Activated B cell treated with CpG ODN at 0.5 μM for 24 hours (primary cell): Measurements from ENCODE around the gene ZCRB1. TPM values are rescaled to one million over a fixed set of nuclear protein-coding genes. Genes with fewer than 3 reads are reported as not detected.

Experiments
- ATAC-seq: fragments of 200-7000 bp; cut with Tn5 transposase; one replicate; pipeline ENCODE4 v1.10.0; 2021; ENCODE audit warnings: low read depth, mild to moderate bottlenecking, moderate library complexity
- CTCF ChIA-PET: fragments of 350-600 bp; sonication (Branson Sonifier 250); formaldehyde crosslinking; loops from one replicate; lab custom pipeline; 2021; ENCODE audit warnings: antibody characterized with exemption; lab: Charles Lee
- POLR2A ChIA-PET: fragments of 350-600 bp; sonication (Branson Sonifier 250); formaldehyde crosslinking; loops from one replicate; lab custom pipeline; 2021; ENCODE audit warnings: antibody characterized with exemption; lab: Charles Lee
- DNase-seq: peaks from one replicate; pipeline ENCODE4 v3.0.0; 2022
- H3K27ac Mint-ChIP-seq: one replicate; pipeline ENCODE4 v1.8.0; 2020; ENCODE audit warnings: mixed read lengths
- H3K27me3 Mint-ChIP-seq: one replicate; pipeline ENCODE4 v1.8.0; 2021; ENCODE audit warnings: mixed read lengths
- H3K36me3 Mint-ChIP-seq: one replicate; pipeline ENCODE4 v1.8.0; 2021; ENCODE audit warnings: low read depth, mixed read lengths
- H3K4me1 Mint-ChIP-seq: one replicate; pipeline ENCODE4 v1.8.0; 2021; ENCODE audit warnings: mixed read lengths
- H3K4me3 Mint-ChIP-seq: one replicate; pipeline ENCODE4 v1.8.0; 2020; ENCODE audit warnings: mild to moderate bottlenecking, mixed read lengths
- H3K9me3 Mint-ChIP-seq: one replicate; pipeline ENCODE4 v1.8.0; 2020; ENCODE audit warnings: mixed read lengths
- CTCF ChIP-seq: fragments of 200-600 bp; IDR thresholded peaks from one replicate; pipeline ENCODE4 v1.8.0; 2022; ENCODE audit warnings: antibody characterized with exemption, mild to moderate bottlenecking
- intact Hi-C: fragments of 100-400 bp; cut with micrococcal nuclease; formaldehyde crosslinking; loops from one replicate; pipeline ENCODE4 v1.15.1; 2024
- total RNA-seq: library from RNA; stranded (reverse); gene quantifications from 2 replicates; pipeline ENCODE4 v1.2.3, GENCODE V29; 2022

The ZCRB1 gene
- 37.4 and 37.6 TPM in 2 replicates for total RNA-seq

- peak within 1 kb of the TSS; percentile 94 for H3K4me3 Mint-ChIP-seq
- peak; percentile 73 for DNase-seq
- peaks cover 44% of the 10 kb centered on the region for H3K36me3 Mint-ChIP-seq
- ChIA-PET POLR2A (interaction anchor here (1.2 to 1.6 kb wide), 3 partner anchors 88 to 181 kb away, joined by 3 to 6 read pairs (median 3); partner anchors contain the start of gene YAF2), CTCF (no interaction called here)
- intact Hi-C loops, result loop anchor here (1.0 to 5.0 kb wide), 7 partner anchors 21 to 1480 kb away; partner anchors contain the start of genes GXYLT1 and TWF1
- H3K27me3 Mint-ChIP-seq, result no peaks in the 10 kb centered on the region
- TF ChIP-seq CTCF, result no peak
- peaks cover 51% of the 10 kb centered on the region for H3K4me1 Mint-ChIP-seq
- peak within 1 kb of the TSS; percentile 90 for H3K27ac Mint-ChIP-seq
- no peaks in the 10 kb centered on the region for H3K9me3 Mint-ChIP-seq
- peak; percentile 89 for ATAC-seq
Measured at GRCh38 chr12:42325653-42326474, at the start of gene ZCRB1, which contains the start of gene PPHLN1. Gene ZCRB1 (minus strand): TSS chr12:42326094. CDS start chr12:42324102, 1,992 bp downstream. Gene PPHLN1 (plus strand): TSS chr12:42326167. CDS start chr12:42335903, 9,736 bp downstream.

- DNase-seq (no peak), ATAC-seq (no peak)
- no peak for TF ChIP-seq CTCF
- H3K36me3 Mint-ChIP-seq, result peaks cover 27% of the 10 kb centered on the region
- H3K4me3 Mint-ChIP-seq, result no peak overlapping the region
- peaks cover 16% of the 10 kb centered on the region for H3K4me1 Mint-ChIP-seq
- H3K27me3 Mint-ChIP-seq, result no peaks in the 10 kb centered on the region
- POLR2A ChIA-PET, result interaction anchor here (0.6 kb wide), 2 partner anchors 87 to 110 kb away, joined by 3 to 5 read pairs; no protein-coding TSS in a partner anchor
- H3K9me3 Mint-ChIP-seq, result no peaks in the 10 kb centered on the region
- intact Hi-C loops, result loop anchor here (2.0 to 5.0 kb wide), 4 partner anchors 41 to 909 kb away; no protein-coding TSS in a partner anchor
- CTCF ChIA-PET, result interaction anchor here (1.2 to 1.5 kb wide), 2 partner anchors 42 to 109 kb away, joined by 3 read pairs; no protein-coding TSS in a partner anchor
- H3K27ac Mint-ChIP-seq, result no peak overlapping the region
Measured at GRCh38 chr12:42373669-42374068, 47.8 kb upstream of the ZCRB1 start.

- intact Hi-C loops, result loop anchor here (1.0 to 5.0 kb wide), 8 partner anchors 40 to 1426 kb away; partner anchors contain the start of gene YAF2
- TF ChIP-seq CTCF, result peak; percentile 30
- Mint-ChIP-seq H3K4me3 (no peak overlapping the region), H3K36me3 (peaks cover 21% of the 10 kb centered on the region), H3K27ac (no peak overlapping the region), H3K27me3 (no peaks in the 10 kb centered on the region), H3K4me1 (peaks cover 16% of the 10 kb centered on the region), H3K9me3 (no peaks in the 10 kb centered on the region)
- ChIA-PET POLR2A (interaction anchor here (0.6 to 0.7 kb wide), 2 partner anchors 111 to 1399 kb away, joined by 3 read pairs; no protein-coding TSS in a partner anchor), CTCF (interaction anchor here (0.8 to 2.3 kb wide), 25 partner anchors 10 to 1526 kb away, joined by 3 to 16 read pairs (median 4); no protein-coding TSS in a partner anchor)
- ATAC-seq (peak; percentile 94), DNase-seq (no peak)
Measured at GRCh38 chr12:42372154-42372791, 46.4 kb upstream of the ZCRB1 start.

- TF ChIP-seq CTCF, result no peak
- intact Hi-C loops, result loop anchor here (5.0 kb wide), 2 partner anchors 38 to 912 kb away; no protein-coding TSS in a partner anchor
- Mint-ChIP-seq H3K4me1 (peaks cover 16% of the 10 kb centered on the region), H3K9me3 (no peaks in the 10 kb centered on the region), H3K36me3 (peaks cover 9% of the 10 kb centered on the region), H3K27me3 (no peaks in the 10 kb centered on the region), H3K27ac (no peak overlapping the region), H3K4me3 (no peak overlapping the region)
- no peak for DNase-seq
- no peak for ATAC-seq
- POLR2A ChIA-PET, result no interaction called here
- CTCF ChIA-PET, result interaction anchor here (1.4 kb wide), 1 partner anchor 38 kb away, joined by 4 read pairs; no protein-coding TSS in a partner anchor
Measured at GRCh38 chr12:42370013-42370412, 44.1 kb upstream of the ZCRB1 start.
